Hepatocyte (in vitro differentiated cells): ENCODE data around the gene GPATCH2. TPM values are rescaled to one million over a fixed set of nuclear protein-coding genes. Genes with fewer than 3 reads are reported as not detected.

Experiments
- DNase-seq: peaks from one replicate; pipeline ENCODE4 v3.0.0-alpha.2; 2016; ENCODE audit warnings: low spot score
- H2AFZ ChIP-seq: fragments of 200-600 bp; sonication (generic); 2 replicates; pipeline ENCODE4 v1.6.0; 2016; ENCODE audit warnings: antibody characterized with exemption, mild to moderate bottlenecking
- H3K27ac ChIP-seq: fragments of 200-600 bp; sonication (generic); 2 replicates; pipeline ENCODE4 v1.5.1; 2016; ENCODE audit warnings: mild to moderate bottlenecking
- H3K27me3 ChIP-seq: fragments of 200-600 bp; sonication (generic); 2 replicates; pipeline ENCODE4 v1.6.1; 2016
- H3K36me3 ChIP-seq: fragments of 200-600 bp; sonication (generic); replicated peaks from 2 replicates; pipeline ENCODE4 v1.5.1; 2016; ENCODE audit warnings: low read depth; ENCODE audit not compliant: insufficient read depth
- H3K4me1 ChIP-seq: fragments of 200-600 bp; sonication (generic); 2 replicates; pipeline ENCODE4 v1.5.1; 2016; ENCODE audit warnings: mild to moderate bottlenecking, moderate library complexity; ENCODE audit not compliant: insufficient read depth
- H3K4me2 ChIP-seq: fragments of 200-600 bp; sonication (generic); 2 replicates; pipeline ENCODE4 v1.6.0; 2016
- H3K4me3 ChIP-seq: fragments of 200-600 bp; sonication (generic); 2 replicates; pipeline ENCODE4 v1.5.1; 2016; ENCODE audit warnings: mild to moderate bottlenecking
- H3K79me2 ChIP-seq: fragments of 200-600 bp; sonication (generic); 2 replicates; pipeline ENCODE4 v1.6.0; 2017; ENCODE audit warnings: mild to moderate bottlenecking
- H3K9me2 ChIP-seq: fragments of 200-600 bp; sonication (generic); replicated peaks from 2 replicates; pipeline ENCODE4 v1.6.0; 2017; ENCODE audit warnings: mild to moderate bottlenecking; ENCODE audit not compliant: insufficient read depth
- H3K9me3 ChIP-seq: fragments of 200-600 bp; sonication (generic); 2 replicates; pipeline ENCODE4 v1.5.1; 2016; ENCODE audit warnings: low read depth, mild to moderate bottlenecking
- H4K20me1 ChIP-seq: fragments of 200-600 bp; sonication (generic); 2 replicates; pipeline ENCODE4 v1.6.0; 2016; ENCODE audit warnings: mild to moderate bottlenecking; ENCODE audit not compliant: insufficient read depth, poor library complexity, severe bottlenecking
- EZH2 ChIP-seq: fragments of 200-600 bp; sonication (generic); IDR thresholded peaks from 2 replicates; pipeline ENCODE4 v1.6.1; 2016; ENCODE audit warnings: antibody characterized with exemption, mild to moderate bottlenecking, borderline replicate concordance
- EZH2phosphoT487 ChIP-seq: fragments of 200-600 bp; sonication (generic); IDR thresholded peaks from one replicate; pipeline ENCODE4 v1.6.1; 2018; ENCODE audit warnings: antibody characterized with exemption, mild to moderate bottlenecking, low read depth, moderate library complexity; ENCODE audit not compliant: unreplicated experiment, severe bottlenecking
- WGBS: methylation state at CpG from one replicate; pipeline ENCODE4 v1.1.6; 2016; ENCODE audit warnings: low lambda C conversion rate; ENCODE audit errors: missing lambda C conversion rate; 5-methylcytosine and 5-hydroxymethylcytosine counted together
- polyA plus RNA-seq: library from polyadenylated mRNA; unstranded; fragments of >200 nt; fragmentation: Nextera tagmentation; extraction: Ambion mirVana; gene quantifications from 2 replicates; pipeline ENCODE4 v1.2.1, GENCODE V29; 2016
- total RNA-seq: library from RNA; depleted of rRNA; stranded (reverse); fragments of >200 nt; gene quantifications from 2 replicates; pipeline ENCODE4 v1.2.3, GENCODE V29; 2014
- TF ChIP-seq, protein P1 (sequence below): fragments of 200-600 bp; sonication (generic); IDR thresholded peaks from 2 replicates; pipeline ENCODE4 v1.5.1; 2016; ENCODE audit warnings: antibody characterized with exemption, mild to moderate bottlenecking; ENCODE audit not compliant: poor library complexity

GPATCH2 gene
- total and polyA plus RNA-seq, 2 experiments from 2014 or later: 7.8 to 22.5 TPM

DNA sequence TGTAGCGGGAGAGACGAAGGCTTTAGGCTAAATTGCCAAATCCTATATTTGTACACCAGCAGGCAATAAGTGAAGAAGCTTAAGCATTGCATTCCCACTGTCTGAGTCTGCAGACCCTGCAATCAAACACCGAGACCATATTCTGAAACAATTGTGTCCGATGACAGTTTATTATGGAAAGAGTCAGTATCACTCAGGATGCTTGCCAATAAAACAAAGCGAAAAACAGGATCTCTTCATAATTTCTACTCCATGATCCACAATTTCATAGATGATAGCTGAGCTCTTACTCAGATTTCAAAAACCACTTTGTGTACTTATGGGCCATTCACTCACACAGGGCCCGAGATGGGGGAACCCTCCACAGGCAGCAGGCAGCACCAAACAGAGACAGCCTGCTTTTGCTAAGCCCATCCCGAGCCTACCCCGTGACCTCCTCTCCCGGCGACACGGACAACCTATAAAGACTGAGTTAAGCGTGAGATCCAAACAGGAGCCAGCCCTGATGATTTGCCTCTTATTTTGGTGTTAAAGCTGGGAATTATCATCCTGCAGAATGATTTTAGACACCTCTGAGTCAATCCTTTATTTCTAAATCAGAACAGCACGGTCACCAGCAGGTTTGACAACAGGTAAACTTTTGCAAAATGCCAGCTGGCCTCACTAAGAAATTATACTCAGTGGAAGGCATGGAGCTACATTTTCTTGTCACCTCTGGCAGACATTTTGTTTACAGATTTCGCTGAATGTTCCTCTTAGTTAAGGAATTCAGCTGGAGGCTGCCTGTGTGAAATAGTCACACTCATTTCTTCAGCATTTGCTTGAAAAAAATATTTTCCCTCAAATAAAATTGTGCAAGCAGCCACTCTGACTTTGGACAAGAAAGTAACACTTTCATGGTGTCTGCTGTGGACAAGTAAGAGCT is 212.4 kb downstream of the GPATCH2 start:
- no peaks in the 10 kb centered on the region for H4K20me1 ChIP-seq
- WGBS: 83% methylated on average over 14 of the region's 14 CpGs
- no peaks in the 10 kb centered on the region for H3K27me3 ChIP-seq
- no peaks in the 10 kb centered on the region for H3K9me3 ChIP-seq
- no peak overlapping the region for H3K4me2 ChIP-seq
- H3K9me2 ChIP-seq: no peaks in the 10 kb centered on the region
- H3K4me3 ChIP-seq: no peak overlapping the region
- no peaks in the 10 kb centered on the region for H3K79me2 ChIP-seq
- DNase-seq: no peak
- H3K27ac ChIP-seq: no peak overlapping the region
- H2AFZ ChIP-seq: no peak overlapping the region
- TF ChIP-seq EZH2phosphoT487: no peak
- TF ChIP-seq EZH2: no peak
- TF ChIP-seq, protein P1, sequence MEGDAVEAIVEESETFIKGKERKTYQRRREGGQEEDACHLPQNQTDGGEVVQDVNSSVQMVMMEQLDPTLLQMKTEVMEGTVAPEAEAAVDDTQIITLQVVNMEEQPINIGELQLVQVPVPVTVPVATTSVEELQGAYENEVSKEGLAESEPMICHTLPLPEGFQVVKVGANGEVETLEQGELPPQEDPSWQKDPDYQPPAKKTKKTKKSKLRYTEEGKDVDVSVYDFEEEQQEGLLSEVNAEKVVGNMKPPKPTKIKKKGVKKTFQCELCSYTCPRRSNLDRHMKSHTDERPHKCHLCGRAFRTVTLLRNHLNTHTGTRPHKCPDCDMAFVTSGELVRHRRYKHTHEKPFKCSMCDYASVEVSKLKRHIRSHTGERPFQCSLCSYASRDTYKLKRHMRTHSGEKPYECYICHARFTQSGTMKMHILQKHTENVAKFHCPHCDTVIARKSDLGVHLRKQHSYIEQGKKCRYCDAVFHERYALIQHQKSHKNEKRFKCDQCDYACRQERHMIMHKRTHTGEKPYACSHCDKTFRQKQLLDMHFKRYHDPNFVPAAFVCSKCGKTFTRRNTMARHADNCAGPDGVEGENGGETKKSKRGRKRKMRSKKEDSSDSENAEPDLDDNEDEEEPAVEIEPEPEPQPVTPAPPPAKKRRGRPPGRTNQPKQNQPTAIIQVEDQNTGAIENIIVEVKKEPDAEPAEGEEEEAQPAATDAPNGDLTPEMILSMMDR: no peak
- H3K4me1 ChIP-seq: no peaks in the 10 kb centered on the region
- no peaks in the 10 kb centered on the region for H3K36me3 ChIP-seq

DNA sequence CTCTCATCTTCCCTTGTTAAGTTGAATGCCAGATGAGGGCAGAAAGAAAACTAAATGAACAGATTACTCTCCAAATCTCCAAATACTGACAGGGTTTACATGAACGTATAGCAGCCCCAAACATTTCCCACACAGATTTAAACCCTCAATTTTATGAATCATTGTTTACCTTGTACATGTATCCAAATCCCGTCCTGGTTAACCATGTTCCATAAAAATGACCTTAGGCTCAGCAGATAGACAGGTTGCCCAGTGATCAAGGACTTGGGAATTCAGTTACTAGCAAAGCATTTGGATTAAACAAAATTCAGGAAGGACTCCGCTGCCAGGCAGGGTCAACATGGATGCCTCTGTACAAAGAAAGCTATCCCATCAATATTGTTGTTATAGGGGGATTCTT is 213.5 kb downstream of the GPATCH2 start:
- Histone ChIP-seq H3K9me2 (no peaks in the 10 kb centered on the region), H3K27me3 (no peaks in the 10 kb centered on the region), H3K4me2 (no peak overlapping the region), H3K4me1 (no peaks in the 10 kb centered on the region), H3K4me3 (no peak overlapping the region), H3K9me3 (no peaks in the 10 kb centered on the region), H3K36me3 (no peaks in the 10 kb centered on the region), H2AFZ (no peak overlapping the region), H4K20me1 (no peaks in the 10 kb centered on the region), H3K79me2 (no peaks in the 10 kb centered on the region), H3K27ac (no peak overlapping the region)
- no peak for DNase-seq
- TF ChIP-seq, protein P1: no peak
- TF ChIP-seq EZH2: no peak
- no peak for TF ChIP-seq EZH2phosphoT487
- 84% methylated on average over 3 of the region's 3 CpGs for WGBS

DNA sequence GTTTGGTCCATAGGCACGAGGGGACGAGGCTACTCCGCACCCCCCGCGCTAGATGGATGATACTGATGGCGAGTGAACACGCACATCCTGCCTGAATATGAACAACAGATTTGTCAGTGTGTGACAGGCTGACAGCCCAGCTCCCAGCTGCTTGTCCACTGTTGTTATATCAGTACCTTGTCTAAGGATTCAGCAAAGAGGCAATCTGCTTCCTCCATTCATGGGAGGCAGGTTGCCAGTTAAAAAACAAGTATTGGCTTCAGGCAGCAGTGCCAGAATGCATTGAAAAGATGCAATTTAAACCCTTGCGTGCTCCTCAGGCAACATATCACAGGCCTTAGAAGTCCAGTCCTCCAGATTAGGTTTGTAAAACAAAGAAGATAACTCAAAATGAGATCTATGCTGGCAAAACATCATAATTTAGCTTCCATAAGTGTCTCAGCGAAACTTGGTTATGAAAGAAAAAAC is 223.3 kb downstream of the GPATCH2 start:
- no peaks in the 10 kb centered on the region for H3K9me3 ChIP-seq
- H3K4me2 ChIP-seq: no peak overlapping the region
- no peak overlapping the region for H2AFZ ChIP-seq
- no peaks in the 10 kb centered on the region for H3K79me2 ChIP-seq
- H3K9me2 ChIP-seq: no peaks in the 10 kb centered on the region
- H3K27ac ChIP-seq: no peak overlapping the region
- 95% methylated on average over 9 of the region's 9 CpGs for WGBS
- DNase-seq: no peak
- H3K36me3 ChIP-seq: no peaks in the 10 kb centered on the region
- H3K27me3 ChIP-seq: no peaks in the 10 kb centered on the region
- H4K20me1 ChIP-seq: no peaks in the 10 kb centered on the region
- H3K4me3 ChIP-seq: no peak overlapping the region
- TF ChIP-seq EZH2phosphoT487 (no peak), EZH2 (no peak)
- TF ChIP-seq, protein P1: no peak
- H3K4me1 ChIP-seq: no peaks in the 10 kb centered on the region
